ENCODE results near the gene MOSPD3. TPM values are rescaled to one million over a fixed set of nuclear protein-coding genes. Genes with fewer than 3 reads are reported as not detected.
"Not testable (repeated sequence)": the region's sequence is repeated elsewhere in the genome, so short reads cannot be mapped to it uniquely, and the experiment has no call there.

The MOSPD3 gene
- 3.6 and 34.9 TPM in 2 replicates for total RNA-seq (2014; rRNA removed; shearing (Covaris generic); ENCODE audit: low replicate concordance)

GRCh38 chr7:100611983-100612729, at the start of gene MOSPD3:
Gene MOSPD3 (plus strand): TSS chr7:100612540. CDS start chr7:100612792, 252 bp downstream.
- in situ Hi-C loops (cut with HindIII; ENCODE audit: low pct_unique_long_range_greater_than_20kb, low sequenced_read_pairs) = no loop called here
- DNase-seq (ENCODE audit: low read depth) = peak; percentile 98

GRCh38 chr7:100563100-100563564, 49.2 kb upstream of the MOSPD3 start:
- in situ Hi-C loops (cut with HindIII; ENCODE audit: low pct_unique_long_range_greater_than_20kb, low sequenced_read_pairs) = no loop called here

DNA sequence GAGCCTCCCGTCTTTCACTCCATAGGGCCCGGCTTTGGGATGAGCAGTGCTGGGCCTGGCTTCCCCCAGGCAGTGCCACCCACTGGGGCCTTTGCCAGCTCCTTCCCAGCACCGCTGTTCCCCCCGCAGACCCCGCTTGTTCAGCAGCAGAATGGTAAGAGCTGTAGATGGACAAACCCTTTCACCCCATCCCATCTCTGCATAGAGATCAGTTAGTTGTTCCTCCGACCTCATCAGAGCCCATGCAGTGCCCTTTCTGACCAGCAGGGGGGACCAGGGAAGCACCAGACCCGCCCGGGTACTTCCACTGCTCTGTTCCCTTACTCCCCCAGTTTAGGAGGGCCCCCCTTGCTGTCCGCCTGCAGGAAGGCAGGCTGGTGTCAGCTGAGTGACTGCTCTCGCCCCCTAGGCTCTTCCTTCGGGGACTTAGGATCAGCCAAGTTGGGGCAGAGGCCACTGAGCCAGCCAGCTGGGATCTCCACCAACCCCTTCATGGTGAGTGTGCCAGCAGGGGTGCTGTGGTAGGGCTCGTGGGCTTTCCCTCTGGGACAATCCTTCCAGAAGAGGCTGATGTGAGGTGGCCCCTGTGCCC, 48.4 kb upstream of the MOSPD3 start:
- DNase-seq (ENCODE audit: low read depth) = no peak
- in situ Hi-C loops (cut with HindIII; ENCODE audit: low pct_unique_long_range_greater_than_20kb, low sequenced_read_pairs) = no loop called here

More at GRCh38 chr7:100563100-100563564, 49.2 kb upstream of the MOSPD3 start:
- no peak for DNase-seq (ENCODE audit: low read depth)

DNA sequence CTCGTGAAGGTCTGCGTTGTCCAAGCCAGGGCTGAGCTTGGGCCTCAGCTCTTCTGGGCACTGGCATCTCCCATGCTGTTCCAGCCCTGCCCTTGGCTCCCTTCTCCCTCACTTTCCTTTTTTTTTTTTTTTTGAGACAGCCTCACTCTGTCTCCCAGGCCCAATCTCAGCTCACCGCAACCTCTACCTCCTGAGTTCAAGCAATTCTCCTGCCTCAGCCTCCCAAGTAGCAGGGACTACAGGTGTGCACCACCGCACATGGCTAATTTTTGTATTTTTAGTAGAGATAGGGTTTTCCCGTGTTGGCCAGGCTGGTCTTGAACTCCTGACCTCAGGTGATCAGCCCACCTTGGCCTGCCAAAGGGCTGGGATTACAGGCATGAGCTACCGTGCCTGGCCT, 47.9 kb upstream of the MOSPD3 start:
- DNase-seq (ENCODE audit: low read depth); in situ Hi-C loops (cut with HindIII; ENCODE audit: low pct_unique_long_range_greater_than_20kb, low sequenced_read_pairs): not testable (repeated sequence)

GRCh38 chr7:100565133-100565571, 47.2 kb upstream of the MOSPD3 start:
- in situ Hi-C loops (cut with HindIII; ENCODE audit: low pct_unique_long_range_greater_than_20kb, low sequenced_read_pairs) = no loop called here
- DNase-seq (ENCODE audit: low read depth) = no peak

DNA sequence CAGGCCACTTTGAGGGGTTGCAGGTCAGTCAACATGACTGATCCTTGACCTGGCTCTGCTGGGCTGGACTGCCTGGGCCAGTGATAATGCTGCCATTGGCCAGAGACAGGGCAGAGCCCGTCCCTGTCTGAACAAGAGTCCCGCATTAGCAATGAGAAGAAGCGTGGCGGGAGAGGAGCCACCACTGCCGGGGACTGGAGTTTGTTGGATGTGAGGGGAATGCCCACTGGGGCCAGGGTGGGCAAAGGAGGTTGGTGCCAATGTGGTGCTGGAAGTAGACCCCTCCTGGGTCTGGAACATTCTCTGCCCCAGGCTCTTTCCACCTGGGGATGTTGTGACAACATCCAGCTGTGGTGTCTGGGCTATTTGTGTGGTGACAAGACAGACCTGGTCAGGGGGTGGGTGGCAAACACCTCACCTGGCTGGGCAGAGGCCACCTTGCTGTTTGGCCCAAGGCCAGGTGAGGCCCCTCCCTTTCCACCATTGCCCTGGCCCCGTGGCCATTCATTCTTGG, 46.3 kb upstream of the MOSPD3 start:
- in situ Hi-C loops (cut with HindIII; ENCODE audit: low pct_unique_long_range_greater_than_20kb, low sequenced_read_pairs) = no loop called here
- DNase-seq (ENCODE audit: low read depth) = no peak

- in situ Hi-C loops (cut with HindIII; ENCODE audit: low pct_unique_long_range_greater_than_20kb, low sequenced_read_pairs) = no loop called here
- DNase-seq (ENCODE audit: low read depth) = no peak
Measured at GRCh38 chr7:100567031-100567730, 45.2 kb upstream of the MOSPD3 start.

DNA sequence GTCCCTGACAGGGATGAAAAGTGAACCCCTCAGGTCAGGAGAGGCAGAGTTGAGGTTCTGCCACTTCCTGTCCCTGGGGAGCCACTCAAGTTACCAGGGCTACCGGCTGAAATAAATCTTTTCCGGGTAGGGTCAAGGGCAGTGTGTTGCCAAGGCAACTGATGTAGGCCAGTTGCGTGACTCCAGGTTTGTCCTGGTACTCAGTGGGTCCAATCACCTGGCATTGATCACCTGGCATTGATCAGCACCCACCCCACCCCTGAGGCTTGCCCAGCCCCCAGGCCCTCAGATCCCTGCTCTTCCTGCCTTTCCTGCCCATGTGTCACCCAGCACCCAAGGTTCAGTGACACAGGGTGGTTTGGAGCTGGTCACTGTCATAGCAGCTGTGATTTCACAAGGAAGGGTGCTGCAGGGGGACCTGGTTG, 44.6 kb upstream of the MOSPD3 start:
- in situ Hi-C loops (cut with HindIII; ENCODE audit: low pct_unique_long_range_greater_than_20kb, low sequenced_read_pairs) = no loop called here
- no peak for DNase-seq (ENCODE audit: low read depth)

DNA sequence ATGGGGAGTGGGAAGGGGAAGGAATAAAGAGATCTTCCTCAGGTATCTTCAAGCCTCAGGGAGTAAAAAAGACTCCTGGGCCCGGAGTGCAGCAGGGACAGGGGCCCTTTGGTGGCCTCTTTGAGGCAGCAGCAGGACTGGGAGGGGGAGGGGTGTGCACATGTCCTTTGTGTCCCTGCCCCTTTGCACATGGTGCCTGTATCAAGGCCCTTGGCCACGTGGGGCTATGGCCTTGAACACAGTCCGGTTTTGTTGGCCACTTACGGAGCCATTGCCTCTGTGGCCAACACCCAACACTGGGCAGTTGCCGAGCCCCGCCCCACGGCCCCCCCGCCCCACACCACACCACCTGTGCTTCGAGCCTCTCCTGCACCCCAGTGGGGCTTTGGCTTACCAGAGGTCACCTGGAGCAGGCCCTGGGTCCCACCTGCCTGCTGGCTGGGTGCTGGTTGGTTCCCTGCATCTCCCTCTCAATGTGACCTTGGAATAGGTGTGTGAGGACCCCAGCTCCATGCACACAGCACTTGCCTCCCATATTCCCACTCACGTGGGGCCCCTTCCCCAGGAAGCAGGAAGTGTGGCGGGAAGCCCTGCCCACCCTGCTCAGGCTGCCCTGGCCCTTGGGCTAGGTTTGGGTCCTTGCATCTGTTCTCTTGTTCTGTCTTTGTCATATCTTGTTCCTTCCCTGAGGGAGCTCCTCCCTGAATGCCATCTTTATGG, 44.0 kb upstream of the MOSPD3 start:
- DNase-seq (ENCODE audit: low read depth) = no peak
- in situ Hi-C loops (cut with HindIII; ENCODE audit: low pct_unique_long_range_greater_than_20kb, low sequenced_read_pairs) = no loop called here

- in situ Hi-C loops (cut with HindIII; ENCODE audit: low pct_unique_long_range_greater_than_20kb, low sequenced_read_pairs) = no loop called here
- no peak for DNase-seq (ENCODE audit: low read depth)
Measured at GRCh38 chr7:100568896-100569844, 43.2 kb upstream of the MOSPD3 start.

- in situ Hi-C loops (cut with HindIII; ENCODE audit: low pct_unique_long_range_greater_than_20kb, low sequenced_read_pairs) = no loop called here
- no peak for DNase-seq (ENCODE audit: low read depth)
Measured at GRCh38 chr7:100570954-100571828, 41.1 kb upstream of the MOSPD3 start.

DNA sequence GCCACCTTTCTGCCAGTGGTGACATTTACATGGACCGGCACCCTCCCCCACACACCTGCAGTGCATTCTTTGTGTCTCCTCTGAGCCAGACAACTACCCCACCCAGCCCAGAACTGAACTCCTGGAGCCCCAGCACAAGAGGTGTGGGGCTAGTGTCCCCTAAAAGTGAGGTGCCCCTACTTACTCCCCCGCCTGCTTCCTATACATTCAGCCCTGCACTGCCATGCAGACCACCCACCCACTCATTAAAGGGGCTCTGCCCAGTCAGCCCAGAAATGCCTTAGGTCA, 40.6 kb upstream of the MOSPD3 start:
- DNase-seq (ENCODE audit: low read depth) = no peak
- in situ Hi-C loops (cut with HindIII; ENCODE audit: low pct_unique_long_range_greater_than_20kb, low sequenced_read_pairs) = no loop called here

- in situ Hi-C loops (cut with HindIII; ENCODE audit: low pct_unique_long_range_greater_than_20kb, low sequenced_read_pairs) = no loop called here
- DNase-seq (ENCODE audit: low read depth) = no peak
Measured at GRCh38 chr7:100572281-100572948, 39.9 kb upstream of the MOSPD3 start.

GRCh38 chr7:100572949-100573675, 39.2 kb upstream of the MOSPD3 start:
- in situ Hi-C loops (cut with HindIII; ENCODE audit: low pct_unique_long_range_greater_than_20kb, low sequenced_read_pairs) = no loop called here
- no peak for DNase-seq (ENCODE audit: low read depth)

GRCh38 chr7:100573691-100574361, 38.5 kb upstream of the MOSPD3 start, which contains the start of gene SAP25:
Gene SAP25 (minus strand): TSS chr7:100573900. CDS start chr7:100573742, 158 bp downstream.
- in situ Hi-C loops (cut with HindIII; ENCODE audit: low pct_unique_long_range_greater_than_20kb, low sequenced_read_pairs) = no loop called here
- no peak for DNase-seq (ENCODE audit: low read depth)
